NCI-H1048 (cell line): ENCODE data around the gene LRRN2.

Source experiments
- DNase-seq: peaks from one replicate; lab custom pipeline; 2025; lab: John Stamatoyannopoulos, UW

LRRN2 gene

GRCh38 chr1:204712708-204713430 lies 27.3 kb upstream of the LRRN2 start:
- DNase-seq: no peak

DNA sequence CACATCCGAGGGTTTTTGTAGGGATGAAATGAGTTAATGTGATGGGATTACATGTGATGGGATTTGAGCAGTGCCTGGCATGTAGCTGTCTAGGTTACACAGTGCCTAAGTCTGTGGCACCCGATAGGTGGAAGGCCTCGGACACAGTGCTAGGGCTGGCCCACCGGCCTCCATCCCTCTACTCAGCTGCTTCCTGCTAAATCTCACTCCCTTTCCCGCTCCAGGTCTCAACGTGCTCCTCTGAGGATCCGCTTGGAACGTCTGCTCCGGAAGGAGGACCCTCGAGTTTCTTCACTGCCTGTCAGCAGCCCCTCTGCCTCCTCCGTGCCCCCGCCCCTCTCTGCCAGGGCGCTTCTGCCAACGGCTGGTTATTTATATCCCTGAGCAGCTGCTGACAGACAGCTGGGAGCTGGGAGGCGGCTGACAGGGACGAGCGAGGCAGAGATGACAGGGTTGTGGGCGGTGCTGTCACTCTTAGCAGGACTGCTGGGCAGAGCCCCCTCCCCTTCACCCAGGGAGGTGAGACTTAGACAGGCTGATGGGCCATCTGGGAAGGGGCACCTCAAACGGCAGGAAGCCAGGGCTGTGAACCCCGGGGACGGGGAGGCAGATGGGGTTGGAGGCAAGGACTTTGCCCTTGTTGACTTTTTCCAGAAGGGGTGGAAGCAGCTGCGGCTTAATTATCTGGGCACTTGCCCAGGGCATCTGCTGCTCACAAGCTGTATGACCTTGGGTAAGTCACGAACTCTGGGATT lies 26.6 kb upstream of the LRRN2 start:
- no peak for DNase-seq

DNA sequence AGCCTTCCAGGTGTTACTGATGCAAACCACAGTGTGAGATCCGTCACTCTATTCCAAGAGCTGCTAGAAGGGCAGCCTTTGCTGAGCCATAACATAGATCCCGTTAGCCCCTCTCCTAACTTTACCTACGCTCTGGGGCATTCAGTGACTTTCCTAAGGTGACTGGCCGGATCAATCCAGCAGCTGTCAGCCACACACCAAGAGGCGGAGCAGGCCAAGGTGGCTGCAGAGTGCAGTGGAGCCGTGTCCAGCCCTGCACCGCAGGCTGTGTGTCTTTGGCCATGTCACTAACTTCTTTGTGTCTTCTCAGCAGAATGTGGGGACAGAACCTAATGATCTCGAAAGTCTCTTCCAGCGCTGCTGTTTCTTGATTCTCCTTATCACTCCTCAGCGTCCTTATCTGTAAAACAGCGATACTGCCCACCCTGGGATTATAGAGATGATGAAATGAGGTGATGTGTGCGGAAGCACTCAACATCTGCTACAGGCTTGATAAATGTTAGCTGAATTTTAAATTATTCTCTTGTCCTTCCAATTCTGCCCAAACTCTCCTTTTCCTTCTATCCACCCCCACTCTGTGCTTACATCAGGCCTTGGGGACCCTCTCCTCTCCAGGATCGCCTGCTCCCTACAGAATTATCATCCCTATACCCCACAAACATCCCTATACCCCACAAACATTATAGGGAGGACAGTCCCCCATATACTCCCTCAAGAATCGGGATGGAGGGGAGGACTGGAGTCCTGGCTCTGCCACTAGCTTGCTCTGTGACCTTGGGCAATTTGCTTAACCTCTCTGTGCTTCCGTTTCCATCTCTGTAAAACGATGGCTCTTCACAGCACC lies 25.8 kb upstream of the LRRN2 start:
- DNase-seq: no peak

DNA sequence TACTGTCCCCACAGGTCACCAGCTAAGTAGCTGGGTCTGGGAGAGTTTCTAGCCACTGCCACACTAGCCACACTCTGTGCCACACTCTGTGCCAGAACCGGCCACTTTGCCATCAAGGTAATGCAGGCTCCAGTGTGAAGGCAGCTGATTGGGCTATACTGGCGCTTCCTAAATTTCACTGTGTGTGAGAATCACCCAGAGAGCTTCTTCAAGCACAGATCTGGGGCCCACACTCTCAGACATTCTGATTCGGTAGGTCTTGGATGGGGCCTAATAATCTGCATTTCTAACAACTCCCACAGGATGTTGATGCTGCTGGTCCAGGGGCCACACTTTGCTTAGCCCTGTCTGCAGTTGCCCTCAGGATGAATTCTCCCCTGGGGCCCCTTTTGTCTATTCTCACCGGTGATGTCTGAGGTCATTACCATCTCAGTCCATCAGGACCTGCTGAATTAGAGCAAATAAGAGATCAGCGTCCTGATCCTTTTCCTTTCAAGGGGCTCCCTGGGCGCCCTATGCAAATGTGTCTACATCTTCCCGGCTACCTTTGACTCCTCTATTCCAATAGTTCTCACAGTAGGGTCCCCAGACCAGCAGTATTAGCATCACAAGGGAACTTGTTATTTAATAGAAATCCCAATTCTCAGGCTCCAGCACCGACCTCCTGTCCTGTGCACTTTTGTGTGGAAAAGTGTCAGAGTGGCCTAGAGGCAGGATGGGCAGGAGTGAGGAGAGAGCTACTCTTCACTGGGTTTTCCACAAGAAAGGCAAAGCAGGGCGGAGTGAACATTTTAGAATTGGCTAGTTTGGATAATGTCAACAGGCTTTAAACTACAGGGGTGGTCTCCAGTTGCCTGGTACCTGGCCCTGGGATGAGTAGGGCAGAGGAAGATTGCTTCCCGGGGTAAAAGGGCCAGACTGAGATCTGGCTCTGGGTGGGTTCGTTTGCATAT lies 24.7 kb upstream of the LRRN2 start:
- DNase-seq: no peak

GRCh38 chr1:204709021-204709420 lies 23.5 kb upstream of the LRRN2 start:
- no peak for DNase-seq

DNA sequence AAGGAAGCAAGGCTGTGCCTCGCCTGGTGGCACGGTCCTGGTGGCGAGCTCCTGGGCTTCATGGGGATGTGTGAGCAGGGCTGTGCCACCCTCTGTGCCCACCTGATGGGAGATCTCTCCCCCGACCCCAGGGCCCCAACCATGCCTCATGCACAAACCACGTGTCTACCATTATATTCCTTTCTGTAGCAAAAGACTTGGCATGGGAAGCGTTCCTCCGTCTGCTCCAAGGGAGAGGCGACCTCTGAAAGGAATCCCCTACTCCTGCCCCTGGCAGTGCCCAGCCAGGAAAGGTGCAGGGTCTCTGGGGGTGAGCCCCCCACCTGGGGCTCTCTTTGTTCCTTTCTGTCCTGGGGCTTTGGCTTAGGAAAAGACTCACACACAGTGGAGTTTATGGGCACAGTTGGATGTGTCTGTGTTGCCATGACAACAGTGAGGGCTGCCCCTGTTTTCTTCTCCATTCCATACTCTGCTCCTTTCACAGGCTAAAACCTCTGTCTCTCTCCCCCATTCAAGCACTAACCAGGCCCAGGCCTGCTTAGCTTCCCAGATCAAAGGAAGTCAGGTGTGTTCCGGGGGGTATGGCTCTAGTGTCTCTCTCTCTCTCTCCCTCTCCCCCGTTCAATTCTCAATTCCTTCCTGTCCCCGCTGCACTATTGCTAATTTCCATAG lies 21.4 kb upstream of the LRRN2 start:
- no peak for DNase-seq

GRCh38 chr1:204705888-204706837 lies 20.6 kb upstream of the LRRN2 start:
- no peak for DNase-seq

GRCh38 chr1:204705493-204705811 lies 19.9 kb upstream of the LRRN2 start:
- no peak for DNase-seq

- DNase-seq: no peak
Observed at GRCh38 chr1:204704794-204705492, 19.4 kb upstream of the LRRN2 start.

GRCh38 chr1:204703826-204704612 lies 18.5 kb upstream of the LRRN2 start:
- DNase-seq: no peak

DNA sequence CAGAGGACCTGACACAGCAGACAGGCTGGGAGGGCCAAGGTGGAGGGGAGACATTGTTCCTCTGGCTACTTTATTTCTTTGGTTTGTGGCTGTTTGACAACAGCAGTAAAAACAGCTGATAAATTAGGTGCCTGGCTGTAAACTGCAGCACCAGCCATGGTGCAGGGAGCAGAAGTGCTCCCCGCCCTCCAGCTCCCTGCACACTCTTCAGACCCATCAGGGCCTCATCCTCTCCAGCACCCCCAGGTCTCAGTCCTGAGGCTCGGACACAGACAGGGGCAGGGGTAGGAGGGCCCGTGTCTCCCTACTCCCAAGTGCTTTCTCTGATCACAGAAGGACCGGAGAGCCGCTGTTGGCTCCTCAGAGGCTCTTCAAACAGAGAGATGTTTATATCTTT lies 17.7 kb upstream of the LRRN2 start:
- no peak for DNase-seq

DNA sequence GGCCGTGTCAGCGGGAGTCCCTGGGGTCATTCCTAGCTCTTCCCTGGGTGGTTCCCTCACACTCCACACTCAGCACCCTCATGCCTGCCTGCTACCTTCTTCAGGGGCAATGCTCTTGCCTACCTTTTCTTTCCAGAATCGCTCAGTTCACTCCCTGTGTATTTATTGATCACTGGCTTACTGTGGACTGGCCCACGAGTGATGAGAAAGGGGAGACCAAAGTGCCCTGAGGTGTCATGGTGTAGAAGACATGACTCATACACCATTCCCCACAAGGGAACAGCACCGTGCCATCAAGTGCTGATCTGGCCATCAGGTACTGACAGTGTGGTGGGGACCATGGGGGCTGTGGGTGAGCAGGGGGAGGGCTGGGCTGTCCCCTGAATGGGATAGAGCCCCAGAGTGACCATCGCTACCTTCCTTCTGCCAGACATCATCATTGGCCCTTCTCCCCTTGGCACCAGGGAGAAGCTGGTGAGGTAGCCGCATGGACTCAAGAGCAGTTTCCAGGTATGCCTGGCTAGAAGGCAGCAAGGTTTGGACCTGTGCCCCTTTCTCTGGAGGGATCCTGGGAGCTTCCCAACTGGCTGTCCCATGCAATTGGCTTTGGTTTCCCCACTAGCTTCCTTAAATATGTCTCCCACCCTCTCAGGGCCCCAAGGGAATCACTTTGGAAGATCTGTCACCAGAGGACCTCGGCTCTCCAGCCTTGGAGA lies 17.2 kb upstream of the LRRN2 start:
- no peak for DNase-seq

DNA sequence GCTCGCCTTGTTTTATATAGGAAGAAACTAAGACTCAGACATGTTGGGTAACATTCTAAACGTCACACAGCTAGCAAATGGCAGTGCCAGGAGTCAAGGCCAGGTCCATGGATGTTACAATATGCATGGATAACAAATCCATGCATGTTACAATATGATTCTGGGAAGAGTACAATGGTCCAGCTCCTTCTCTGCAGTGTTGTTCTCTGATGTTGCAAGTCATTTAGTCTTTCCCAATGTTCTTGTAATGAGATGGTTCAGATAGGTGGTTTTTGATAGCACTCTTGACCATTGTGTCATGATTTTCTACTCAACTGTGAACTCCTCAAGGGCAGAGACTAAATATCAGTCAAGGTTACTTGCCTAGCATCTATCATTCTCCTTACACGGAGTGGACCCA lies 15.7 kb upstream of the LRRN2 start:
- no peak for DNase-seq

- DNase-seq: no peak
Observed at GRCh38 chr1:204697893-204698292, 12.4 kb upstream of the LRRN2 start.

GRCh38 chr1:204696606-204697005 lies 11.1 kb upstream of the LRRN2 start:
- DNase-seq: no peak

DNA sequence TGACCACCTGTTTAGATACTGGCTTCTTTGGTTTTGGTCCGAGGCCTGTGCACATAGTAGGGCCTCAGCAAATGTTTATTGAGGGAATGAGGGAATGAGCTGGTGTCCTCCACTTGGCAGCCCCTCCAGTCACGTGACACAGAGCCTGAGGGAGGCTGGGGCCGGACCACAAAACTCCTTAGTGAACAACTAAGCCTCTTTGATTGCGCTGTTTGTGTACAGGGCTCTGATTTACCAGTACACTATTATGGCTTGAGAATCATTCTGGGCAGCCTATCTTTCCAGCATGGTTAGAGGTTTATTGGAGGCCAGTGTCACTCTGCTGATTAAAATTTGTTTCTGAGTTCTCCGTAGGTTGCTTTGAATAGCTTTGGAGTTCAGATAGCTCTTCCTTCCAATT lies 10.2 kb upstream of the LRRN2 start:
- no peak for DNase-seq

GRCh38 chr1:204694145-204694544 lies 8.6 kb upstream of the LRRN2 start:
- DNase-seq: no peak

DNA sequence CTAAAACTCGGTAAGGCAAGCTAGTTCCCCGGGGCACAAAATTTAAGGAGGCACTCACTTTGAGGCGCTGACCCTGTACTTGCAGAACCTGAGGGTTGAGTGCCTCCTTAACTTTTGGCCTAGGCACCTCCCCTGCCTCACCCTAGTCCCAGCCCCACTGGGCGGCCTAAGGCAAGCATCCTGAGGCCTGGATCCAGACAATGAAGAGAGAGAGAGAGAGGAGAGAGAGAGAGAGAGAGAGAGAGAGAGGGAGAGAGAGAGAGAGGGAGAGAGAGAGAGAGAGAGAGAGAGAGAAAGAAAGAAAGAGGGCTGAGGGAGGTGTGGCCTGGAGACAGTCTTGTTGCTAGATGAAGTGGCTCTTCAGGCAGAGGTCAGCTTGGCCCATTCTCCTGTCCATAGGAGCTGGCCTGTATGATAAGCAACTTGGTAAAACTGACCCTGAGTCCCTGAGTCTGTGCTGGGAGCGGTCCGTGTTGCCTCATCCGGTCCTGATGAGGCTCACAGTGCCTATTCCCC lies 7.4 kb upstream of the LRRN2 start:
- DNase-seq: no peak
